ENCODE data around the gene ALG1.
"Not testable (repeated sequence)": the region's sequence is repeated elsewhere in the genome, so short reads cannot be mapped to it uniquely, and the experiment has no call there.

Gene ALG1

DNA sequence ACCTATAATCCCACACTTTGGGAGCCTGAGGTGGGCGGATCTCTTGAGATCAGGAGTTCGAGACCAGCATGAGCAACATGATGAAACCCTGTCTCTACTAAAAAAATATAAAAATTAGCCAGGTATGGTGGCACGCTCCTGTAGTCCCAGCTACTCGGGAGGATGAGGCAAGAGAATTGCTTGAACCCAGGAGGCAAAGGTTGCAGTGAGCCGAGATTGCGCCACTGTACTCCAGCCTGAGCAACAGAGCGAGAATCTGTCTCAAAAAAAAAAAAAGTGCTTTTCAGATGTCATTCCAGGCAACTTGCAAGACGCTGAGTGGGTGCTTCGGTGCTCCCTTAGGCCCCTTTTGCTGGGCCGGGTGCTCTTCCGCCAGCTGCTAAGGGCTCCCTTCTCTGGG lies 27.1 kb upstream of the ALG1 start:
- DNase-seq (ENCODE audit: low read depth in 2 of 2), result not testable (repeated sequence)

DNA sequence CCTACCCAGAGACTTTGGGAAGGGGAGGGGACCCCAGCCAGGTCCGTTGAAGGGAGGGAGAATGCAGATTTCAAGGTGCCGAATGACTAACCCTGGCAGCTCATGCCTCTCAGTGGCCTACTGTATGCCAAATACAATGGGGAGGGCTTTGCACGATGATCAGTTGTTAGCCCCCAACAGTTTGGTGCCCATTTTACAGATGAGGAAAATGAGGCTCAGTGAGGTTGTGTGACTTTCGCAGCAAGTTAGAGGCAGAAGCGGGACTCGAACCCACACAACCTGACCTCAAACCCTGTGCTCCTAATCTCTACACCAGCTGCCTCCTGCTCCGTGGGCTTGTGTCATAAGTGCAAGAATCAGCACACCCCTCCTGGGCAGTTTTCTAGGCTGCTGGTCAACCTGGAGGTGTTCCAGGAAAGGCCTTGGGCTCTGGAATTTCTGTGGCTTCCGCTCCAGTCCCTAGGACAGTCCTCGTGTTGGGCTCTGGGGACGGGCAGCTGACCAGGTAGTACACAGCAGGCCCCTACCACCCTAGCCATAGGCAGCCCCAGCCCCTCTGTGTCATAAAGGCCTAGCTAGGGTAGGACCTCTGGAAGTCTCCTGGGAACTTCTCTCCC lies 26.0 kb upstream of the ALG1 start:
- no peak for DNase-seq (ENCODE audit: low read depth in 2 of 2)

DNA sequence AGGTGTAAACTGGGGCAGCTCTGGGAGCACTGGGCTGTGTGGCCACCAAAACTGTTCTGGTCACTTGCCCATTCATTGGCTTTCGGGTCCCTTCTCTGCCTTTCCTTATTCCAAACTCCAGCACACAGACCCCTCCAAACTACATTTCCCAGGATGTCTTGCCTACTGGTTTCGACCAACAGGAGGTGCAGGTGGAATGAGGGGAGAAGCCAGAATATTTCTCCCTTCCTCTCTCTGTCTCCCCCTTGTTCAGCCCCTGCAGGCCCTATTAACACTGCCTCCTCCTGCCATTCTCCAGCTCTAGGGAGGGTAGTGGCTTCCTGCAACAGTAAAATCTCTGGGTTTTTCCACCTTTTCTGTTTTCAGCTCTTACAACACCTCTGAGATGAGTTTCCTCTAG lies 24.7 kb upstream of the ALG1 start:
- no peak for DNase-seq (ENCODE audit: low read depth in 2 of 2)

DNA sequence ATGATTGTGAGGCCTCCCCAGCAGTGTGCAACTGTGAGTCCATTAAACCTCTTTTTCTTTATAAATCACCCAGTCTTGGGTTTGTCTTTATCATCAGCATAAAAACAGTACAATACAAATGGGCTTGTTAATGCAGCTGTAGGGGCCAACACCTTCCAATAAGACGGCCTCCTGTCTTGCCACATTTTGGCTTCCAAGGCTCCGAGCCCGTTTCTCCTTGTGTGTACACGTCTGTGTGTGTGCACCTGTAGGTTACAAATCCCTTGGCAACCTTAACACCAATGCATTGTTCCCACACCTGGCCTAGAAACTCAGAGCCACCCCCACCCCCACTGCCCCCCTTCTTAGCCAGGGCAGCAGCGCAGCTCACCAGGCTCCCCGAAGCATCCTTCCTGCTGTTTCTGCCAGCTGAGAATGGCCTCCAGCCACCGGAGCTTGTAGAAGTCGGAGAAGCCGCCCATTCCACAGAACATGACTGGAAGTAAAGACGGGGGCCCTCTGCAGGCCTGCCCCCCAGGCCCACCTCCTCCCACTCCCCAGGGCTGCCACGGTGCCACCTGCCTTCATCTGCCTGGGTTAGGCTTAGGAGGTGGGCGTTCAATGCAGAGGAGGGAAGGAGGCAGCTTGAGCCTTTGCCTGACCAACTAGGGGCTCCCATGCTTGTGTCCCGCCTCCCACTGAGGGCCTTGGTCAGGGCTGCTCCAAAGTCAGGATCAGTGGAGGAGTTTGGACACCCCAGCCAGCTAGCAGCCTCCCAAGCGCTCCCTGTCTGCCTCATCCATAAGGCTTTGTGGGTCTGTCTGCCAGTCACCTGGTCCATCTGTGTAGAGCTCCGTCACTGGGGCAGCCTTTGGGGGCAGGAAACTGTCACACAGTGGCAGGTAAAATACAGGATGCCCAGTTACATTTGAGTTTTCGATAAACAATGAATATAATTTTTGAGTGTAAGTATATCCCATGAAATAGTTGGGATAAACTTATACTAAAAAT lies 16.5 kb upstream of the ALG1 start:
- DNase-seq (ENCODE audit: low read depth in 2 of 2), result no peak

DNA sequence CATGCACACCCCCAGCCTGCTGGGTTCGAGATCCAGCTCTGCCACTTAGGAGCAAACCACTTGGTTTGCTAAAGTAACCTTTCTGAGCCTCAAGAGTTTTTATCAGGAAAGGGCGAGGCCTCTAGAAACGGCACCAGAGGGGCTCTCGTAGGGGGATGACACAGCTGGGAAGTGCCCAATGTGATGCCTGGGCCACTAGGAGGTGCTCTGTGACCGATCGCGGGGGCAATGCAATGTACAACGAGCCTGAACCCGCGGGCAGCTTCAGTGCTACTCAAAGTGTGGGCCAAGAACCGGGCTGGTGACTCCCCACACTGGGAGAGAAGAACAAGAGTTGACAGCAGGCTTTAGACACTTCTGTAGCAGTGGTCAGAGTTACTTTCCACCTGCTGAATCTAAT lies 15.3 kb upstream of the ALG1 start:
- no peak for DNase-seq (ENCODE audit: low read depth in 2 of 2)

DNA sequence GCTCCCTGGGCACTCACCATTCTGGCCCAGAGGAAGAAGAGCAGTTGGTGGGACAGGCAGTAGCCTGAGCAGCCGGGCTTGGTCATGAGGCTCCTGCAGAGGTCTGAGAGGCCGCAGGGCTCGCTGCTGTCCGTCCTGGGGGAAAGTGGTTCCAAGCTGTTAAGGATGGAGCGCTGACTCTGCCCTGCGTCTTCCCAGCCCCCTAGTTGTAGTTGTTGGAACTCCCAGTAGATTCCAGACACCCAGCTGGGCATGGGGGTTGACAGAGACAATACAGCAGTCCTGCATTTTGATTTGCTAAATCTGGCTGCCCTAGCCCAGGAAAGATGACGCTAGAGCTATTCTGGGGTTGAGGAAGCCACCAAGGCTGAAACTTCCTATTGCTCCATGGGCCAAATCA lies 13.2 kb upstream of the ALG1 start:
- no peak for DNase-seq (ENCODE audit: low read depth in 2 of 2)

DNA sequence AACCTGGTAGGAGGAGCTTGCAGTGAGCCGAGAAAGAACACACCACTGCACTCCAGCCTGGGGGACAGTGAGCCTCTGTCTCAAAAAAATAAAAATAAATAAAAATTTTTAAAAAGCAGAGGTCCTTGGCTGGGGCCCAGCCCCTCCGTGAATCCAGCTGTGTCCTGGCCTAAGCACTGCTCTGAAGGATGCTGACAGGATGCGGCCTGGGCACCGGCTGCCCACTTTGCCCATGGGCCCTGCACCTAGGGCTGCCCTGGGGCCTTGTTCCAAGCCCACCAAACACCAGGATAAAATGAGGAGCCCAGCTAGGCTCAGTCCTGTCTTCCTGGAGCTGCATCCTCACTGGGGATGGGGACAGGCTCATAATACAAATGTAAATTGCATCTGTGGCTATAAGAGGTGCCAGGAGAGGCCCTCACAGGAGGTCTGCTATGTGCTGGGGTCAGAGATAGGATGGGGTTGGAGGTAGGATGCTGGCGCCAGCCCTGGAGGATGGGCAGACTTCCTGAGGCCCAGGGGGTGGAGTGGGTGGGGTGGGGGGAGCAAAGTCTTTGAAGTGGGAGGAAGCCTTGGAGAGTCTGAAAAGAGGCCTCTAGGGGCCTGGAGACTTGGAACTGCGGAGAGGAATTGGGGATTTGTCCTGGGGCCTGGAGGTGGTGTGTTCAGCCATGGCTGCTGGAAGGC lies 12.1 kb upstream of the ALG1 start:
- DNase-seq (ENCODE audit: low read depth in 2 of 2), result no peak

DNA sequence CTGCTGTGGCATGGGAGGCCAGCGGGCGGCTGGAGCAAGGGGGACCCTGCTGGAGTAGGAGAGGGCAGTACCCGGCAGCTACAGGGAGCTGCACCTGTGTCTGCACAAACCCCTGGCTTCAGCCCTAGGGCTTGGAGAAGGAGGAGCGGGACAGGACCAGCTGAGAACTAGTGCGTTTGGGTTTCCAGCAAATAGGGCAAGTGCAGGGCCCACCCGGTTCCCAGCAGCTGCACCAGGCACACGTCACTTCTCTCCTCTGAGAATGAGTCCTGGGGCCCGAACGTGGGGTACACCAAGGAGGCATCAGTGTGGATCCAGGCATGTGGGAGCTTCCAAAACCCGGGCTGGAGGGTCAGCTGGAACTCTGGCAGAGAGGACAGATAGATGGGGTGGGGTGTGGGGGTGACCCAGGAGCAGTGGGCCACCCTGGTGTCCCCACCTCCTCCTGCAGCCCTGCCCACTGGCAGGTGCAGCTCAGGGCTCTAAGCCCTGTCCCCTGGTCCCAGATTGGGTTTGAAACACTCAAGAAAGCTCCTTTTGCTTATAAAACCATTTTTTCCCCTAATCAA lies 11.5 kb upstream of the ALG1 start:
- no peak for DNase-seq (ENCODE audit: low read depth in 2 of 2)

DNA sequence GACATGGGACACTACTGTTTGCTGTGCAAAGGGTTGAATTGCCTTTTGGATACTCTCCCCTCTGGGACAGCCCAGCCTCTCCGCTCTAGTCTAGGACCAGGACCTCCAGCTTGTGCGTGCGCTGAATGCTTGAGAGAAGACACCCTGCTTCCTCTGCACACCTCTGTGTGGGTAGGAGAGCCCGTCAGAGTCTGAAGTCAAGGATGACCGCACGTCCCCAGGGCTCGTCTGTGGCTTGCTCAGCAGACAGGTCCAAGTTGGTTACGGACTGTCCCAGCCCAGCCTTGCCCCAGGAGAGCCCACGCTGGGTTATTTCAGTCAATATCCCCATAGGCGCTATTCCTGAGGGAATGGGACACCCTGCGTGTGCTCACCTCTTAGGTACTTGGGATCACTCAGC lies 9.6 kb upstream of the ALG1 start:
- no peak for DNase-seq (ENCODE audit: low read depth in 2 of 2)

DNA sequence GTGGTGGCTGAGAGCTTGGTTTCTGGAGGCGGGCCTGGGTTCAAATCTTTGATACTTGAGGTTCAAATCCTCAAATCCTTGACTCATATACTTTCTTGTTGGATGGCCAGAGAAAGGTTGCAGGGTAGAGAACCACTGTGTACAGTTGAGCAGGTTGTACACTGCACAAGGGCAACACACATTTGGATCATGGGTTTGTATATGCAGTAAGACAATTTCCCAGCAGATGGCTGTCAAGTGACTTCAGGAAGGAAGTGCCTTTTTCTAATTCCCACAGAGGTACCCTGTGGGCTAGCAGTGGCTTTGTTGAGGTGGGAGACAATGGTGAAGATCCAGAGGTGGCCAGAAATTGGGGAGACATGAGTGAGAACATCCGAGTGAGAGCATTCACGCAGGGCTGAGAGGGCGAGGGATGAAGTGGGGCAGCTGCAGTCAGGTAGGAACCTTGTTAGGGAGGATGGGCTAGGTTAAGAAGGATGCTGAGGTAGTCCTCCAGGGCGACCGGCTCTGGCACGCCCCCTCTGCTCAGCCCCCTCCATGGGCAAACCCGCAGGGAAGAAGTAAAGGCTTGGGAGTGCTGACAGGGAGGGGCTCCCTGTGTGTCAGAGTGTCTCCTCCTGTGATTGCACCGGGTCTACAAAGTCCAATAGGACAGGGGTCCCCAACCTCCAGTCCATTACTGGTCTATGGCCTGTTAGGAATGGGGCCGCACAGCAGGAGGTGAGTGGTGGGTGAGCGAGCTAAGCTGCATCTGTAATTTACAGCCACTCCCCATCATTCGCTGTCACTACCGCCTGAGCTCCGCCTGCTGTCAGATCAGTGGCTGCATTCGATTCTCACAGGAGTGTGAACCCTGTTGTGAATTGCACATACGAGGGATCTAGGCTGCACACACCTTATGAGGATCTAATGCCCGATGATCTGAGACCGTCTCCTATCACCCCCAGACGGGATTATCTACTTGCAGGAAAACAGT lies 8.6 kb upstream of the ALG1 start:
- no peak for DNase-seq (ENCODE audit: low read depth in 2 of 2)

DNA sequence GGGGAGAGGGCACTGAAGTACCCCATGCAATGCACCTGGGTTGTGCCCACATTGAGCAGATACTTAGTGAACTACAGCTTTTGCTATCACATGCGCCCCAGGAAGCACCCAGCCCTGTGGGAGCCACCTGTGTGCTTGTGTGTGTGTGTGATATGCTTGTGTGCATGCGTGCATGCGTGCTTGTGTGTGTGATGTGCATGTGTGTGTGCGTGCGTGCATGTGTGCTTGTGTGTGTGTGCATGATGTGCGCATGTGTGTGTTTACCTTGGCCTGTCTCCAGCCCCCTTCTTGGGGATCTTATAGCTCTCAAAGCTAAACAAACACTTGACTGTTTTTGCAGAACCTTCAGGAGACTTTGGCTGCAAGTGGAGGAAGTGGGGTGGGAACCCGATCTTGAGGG lies 6.7 kb upstream of the ALG1 start:
- no peak for DNase-seq (ENCODE audit: low read depth in 2 of 2)

DNA sequence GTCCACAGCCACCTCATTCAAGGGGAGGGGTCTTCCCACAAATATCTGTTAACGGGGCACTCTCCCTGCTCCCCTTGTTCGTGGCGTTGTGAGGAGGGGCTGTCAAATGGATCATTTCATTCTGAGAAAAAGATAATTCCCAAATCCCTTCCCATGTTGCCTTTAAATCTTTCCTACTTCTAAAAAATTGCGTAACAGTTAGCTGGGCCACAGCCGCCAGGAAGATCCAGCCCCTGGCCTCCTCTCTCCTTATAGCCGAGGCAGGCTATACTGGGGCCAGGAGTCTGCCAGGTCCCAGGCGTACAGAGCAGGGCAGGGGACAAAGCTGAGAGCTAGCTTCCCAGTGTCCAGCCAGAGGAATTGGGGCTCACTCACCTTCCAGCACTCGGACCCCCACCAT lies 6.3 kb upstream of the ALG1 start:
- no peak for DNase-seq (ENCODE audit: low read depth in 2 of 2)

DNA sequence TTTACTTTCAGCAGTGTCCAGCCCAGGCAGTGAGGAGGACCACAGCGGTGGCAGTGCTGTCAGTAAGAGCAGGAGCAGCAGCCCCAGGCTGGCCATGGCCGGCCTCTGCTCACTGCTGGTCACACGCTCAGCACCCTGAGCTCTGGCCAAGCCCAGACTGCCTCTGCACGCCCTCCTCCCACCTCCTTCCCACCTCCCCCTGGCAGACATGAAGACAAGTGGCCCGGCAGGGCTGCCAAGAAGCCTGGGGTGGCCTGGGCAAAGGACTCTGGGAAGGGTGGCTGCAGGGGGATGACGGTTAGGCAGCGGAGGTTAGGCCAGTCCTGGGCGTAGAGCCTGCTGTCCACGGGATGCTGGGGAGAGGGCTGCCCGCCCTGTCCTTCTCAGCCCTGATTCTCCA lies 5.8 kb upstream of the ALG1 start, which contains the start of gene C16orf89:
TSS of gene C16orf89 (minus strand) at position 144 of the 400 bp plus-strand sequence. CDS start at position 96, 48 bp downstream.
- DNase-seq (ENCODE audit: low read depth in 2 of 2), result no peak

DNA sequence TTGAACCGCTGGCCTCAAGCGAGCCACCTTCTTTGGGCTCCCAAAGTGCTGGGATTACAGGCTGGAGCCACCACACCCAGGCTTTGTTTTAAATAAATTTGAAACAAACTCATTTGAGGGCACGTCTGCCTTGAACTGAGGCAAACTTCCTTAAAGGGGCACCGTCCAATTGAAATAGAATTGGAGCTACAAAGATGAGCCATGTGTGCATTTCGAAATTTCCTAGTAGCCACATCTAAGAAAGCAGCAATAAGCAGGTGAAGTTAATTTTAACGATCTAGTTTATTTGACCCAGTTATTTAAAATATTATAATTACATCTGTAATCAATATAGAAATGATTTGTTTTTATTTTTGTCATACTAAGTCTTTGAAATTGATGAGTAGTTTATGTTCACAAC lies 5.1 kb upstream of the ALG1 start:
- no peak for DNase-seq (ENCODE audit: low read depth in 2 of 2)

DNA sequence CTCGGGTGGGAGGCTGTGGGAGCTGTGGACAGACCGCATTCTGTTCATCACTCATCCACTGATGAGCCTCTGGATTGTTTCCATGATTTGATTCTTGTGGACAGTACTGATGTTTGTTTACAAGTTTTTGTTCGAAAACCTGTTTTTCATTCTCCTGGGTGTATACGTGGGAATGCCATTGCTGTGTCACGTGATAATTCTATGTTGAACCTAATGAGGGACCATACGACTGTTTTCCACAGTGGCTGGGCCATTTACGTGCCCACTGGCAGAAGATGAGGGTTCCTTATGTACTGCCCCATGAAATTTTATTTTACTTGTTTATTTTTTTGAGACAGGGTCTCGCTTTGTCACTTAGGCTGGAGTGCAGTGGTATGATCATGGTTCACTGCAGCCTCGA lies 2.6 kb upstream of the ALG1 start:
- no peak for DNase-seq (ENCODE audit: low read depth in 2 of 2)

DNA sequence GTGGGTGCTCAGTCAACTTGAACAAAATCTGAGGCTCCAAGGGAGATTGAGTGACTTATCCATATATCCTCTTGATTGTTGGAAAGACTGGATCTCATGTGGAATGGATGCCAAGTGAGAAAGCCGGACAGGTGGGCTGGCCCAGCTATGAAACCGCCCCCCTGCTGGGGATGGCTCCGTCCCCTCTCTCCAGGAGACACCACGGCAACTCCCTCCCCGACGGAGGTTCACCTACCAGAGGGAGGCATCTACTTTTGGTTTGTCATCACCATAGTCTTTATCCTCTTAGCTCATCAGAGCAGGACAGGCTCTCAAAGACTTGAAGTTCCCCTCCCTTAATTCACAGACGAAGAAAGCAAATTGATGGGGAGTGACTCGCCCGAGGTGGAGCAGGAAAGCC lies 1.8 kb upstream of the ALG1 start:
- no peak for DNase-seq (ENCODE audit: low read depth in 2 of 2)

DNA sequence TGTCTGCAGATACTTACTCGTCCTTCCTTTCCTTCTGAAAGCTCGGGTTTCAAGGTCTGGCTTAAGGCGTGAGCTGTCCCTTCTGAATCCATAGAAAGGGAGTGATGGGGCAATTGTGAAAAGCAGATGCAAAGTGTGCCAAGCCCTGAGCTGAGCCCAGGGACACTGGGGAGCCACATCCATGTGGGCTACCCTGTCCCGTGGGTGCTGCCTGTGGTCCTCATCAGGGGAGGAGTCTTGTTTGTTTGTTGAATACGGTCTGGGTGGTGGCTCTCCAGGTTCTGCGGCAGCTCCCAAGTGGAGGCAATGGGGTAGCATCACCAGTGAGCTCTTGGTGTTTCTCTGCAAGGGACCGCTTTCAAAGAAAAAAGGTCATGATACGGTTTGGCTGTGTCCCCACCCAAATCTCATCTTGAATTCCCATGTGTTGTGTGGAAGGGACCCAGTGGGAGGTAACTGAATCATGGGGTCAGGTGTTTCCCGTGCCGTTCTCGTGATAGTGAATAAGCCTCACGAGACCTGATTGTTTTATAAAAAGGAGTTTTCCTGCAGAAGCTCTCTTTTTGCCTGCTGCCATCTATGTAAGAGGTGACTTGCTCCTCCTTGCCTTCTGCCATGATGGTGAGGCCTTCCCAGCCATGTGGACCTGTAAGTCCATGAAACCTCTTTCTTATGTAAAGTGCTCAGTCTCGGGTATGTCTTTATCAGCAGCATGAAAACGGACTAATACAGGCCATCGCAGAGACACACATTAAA lies 1.0 kb upstream of the ALG1 start:
- DNase-seq (ENCODE audit: low read depth in 2 of 2), result no peak

DNA sequence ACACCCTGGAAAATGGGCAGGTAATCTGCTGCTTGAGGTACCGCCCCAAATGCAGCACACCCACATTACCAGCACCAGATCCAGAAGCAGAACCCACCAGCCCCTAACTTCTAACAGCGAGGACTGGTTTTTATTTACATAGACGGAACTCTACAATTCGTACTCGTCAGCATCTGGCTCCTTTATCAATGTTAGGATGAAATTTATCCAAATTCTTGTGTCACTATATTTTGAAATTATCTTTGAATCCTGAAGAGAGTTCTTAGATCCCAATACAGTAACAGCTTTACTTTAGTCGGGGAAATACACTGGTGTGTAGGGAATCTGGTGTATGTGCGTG lies 332 bp upstream of the ALG1 start:
- DNase-seq (ENCODE audit: low read depth in 2 of 2), result no peak

DNA sequence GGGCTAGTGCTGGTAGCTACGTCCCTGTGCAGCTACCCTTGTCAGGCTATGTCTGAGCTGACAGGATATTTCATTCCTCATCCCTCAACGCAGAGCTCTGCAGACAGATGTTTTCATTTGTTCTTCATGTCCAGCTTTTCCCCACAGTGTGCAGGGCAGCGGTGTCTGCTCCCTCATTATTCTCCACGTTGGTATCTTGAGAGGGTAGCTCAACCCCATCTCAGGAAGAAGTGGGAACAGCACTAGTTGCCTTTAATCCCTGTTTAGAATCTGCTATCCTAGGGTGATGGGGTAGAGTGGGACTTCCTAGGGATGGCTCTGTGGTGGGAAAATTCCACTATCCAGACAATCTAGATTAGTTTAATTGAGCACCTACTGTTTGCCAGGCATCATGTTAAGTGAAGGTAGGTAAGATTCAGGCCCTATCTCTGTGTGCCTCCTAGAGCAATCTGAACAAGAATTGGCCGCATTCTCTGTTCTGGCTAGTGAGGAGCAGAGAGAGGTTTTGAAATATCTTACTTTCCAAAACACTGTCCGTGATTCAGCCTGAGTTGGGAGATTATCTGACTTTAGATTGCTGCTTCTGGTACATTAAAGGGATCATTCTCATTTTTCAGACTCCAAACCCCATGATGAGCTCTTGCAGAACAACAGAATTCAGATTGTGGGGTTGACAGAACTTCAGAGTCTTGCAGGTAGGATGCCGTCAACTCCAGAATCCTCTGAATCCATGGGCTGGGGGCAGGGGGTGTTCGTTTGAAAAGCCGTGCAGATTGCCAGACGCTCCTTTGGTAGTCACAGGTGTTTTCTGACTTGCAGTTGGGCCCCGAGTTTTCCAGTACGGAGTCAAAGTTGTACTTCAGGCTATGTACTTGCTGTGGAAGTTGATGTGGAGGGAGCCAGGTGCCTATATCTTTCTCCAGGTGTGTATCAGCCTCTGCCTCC lies 963 bp downstream of the ALG1 start:
- DNase-seq (ENCODE audit: low read depth in 2 of 2), result no peak
